Peyer's patch (tissue), 4 donors: ENCODE measurements around the gene FN3K. TPM values are rescaled to one million over a fixed set of nuclear protein-coding genes. Genes with fewer than 3 reads are reported as not detected.

ENCODE experiments used
- DNase-seq, 3 donors: peaks; one replicate each; pipeline ENCODE4 v3.0.0-alpha.2; 2017 to 2019
- H3K27ac ChIP-seq, 4 donors: fragments of 200-600 bp; sonication (generic); one replicate each; pipeline ENCODE4 v1.5.1; 2016 to 2019
- H3K27me3 ChIP-seq, 2 donors: fragments of 200-600 bp; sonication (generic); one replicate each; pipeline ENCODE4 v1.5.1; 2019
- H3K36me3 ChIP-seq, 3 donors: fragments of 200-600 bp; sonication (generic); one replicate each; pipeline ENCODE4 v1.5.1; 2016 to 2019
- H3K4me1 ChIP-seq, 4 donors: fragments of 200-600 bp; sonication (generic); one replicate each; pipeline ENCODE4 v1.5.1; 2016 to 2019
- H3K4me3 ChIP-seq, 4 donors: fragments of 200-600 bp; sonication (generic); 1 replicate in 3 of 4; 2 replicates in 1 of 4; pipeline ENCODE4 v1.5.1; 2016 to 2019; ENCODE audit warnings: mild to moderate bottlenecking in 1 of 4
- H3K9me3 ChIP-seq, 4 donors: fragments of 200-600 bp; sonication (generic); one replicate each; pipeline ENCODE4 v1.5.1; 2016 to 2019; ENCODE audit warnings: mild to moderate bottlenecking in 1 of 4
- POLR2A ChIP-seq, 2 donors: fragments of 450-650 bp; IDR thresholded peaks; one replicate each; pipeline ENCODE4 v1.5.1; 2017; ENCODE audit warnings: antibody characterized with exemption in 2 of 2, mild to moderate bottlenecking in 2 of 2, moderate library complexity in 2 of 2
- total RNA-seq, 4 donors: library from RNA; depleted of rRNA; stranded (reverse); fragments of >200 nt; gene quantifications; one replicate each; pipeline ENCODE4 v1.1.0, GENCODE V29; 2016
- TF ChIP-seq, protein P1 (sequence below), 6 experiments: fragments of 450-650 bp in 4 of 6; fragments of 200-600 bp in 2 of 6; sonication (generic) in 1 of 6; IDR thresholded peaks; one replicate each; pipeline ENCODE4 v1.5.1; 2017 to 2019; ENCODE audit warnings: antibody characterized with exemption in 6 of 6, mild to moderate bottlenecking in 3 of 6, moderate library complexity in 1 of 6

The FN3K gene
- total RNA-seq, 4 donors from 2014 or later: 14.0 to 56.3 (median 23.0) TPM

DNA sequence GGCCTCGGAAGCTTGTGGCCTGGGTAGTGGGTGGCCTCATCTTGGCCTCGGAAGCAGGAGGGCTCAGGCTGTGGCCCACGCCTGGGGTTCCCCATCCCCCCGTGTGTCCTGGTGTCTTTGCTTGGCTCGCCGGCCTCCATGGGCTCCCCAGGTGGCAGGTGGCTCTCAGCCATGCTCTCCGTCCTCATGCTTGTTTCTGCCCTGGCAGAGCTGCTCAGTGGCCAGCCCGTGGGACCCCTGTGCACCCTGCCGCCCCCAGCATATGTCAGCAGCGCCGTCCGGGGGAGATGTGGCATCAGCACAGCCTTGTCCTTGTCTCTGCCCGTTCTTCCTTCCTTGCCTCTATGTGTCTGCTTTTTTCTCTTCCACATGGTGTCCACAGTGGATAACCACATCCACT, 55.0 kb downstream of the FN3K start:
- no peaks in the 10 kb centered on the region for H3K27me3 ChIP-seq
- H3K4me3 ChIP-seq: no peak overlapping the region
- DNase-seq: no peak
- no peak overlapping the region for H3K27ac ChIP-seq
- H3K4me1 ChIP-seq: peaks cover 0 to 4% (median 0%) of the 10 kb centered on the region in 4 donors
- H3K9me3 ChIP-seq: no peaks in the 10 kb centered on the region
- H3K36me3 ChIP-seq: no peaks in the 10 kb centered on the region
- no peak for TF ChIP-seq POLR2A (IDR thresholded peaks at IDR 0.05)
- TF ChIP-seq, protein P1, sequence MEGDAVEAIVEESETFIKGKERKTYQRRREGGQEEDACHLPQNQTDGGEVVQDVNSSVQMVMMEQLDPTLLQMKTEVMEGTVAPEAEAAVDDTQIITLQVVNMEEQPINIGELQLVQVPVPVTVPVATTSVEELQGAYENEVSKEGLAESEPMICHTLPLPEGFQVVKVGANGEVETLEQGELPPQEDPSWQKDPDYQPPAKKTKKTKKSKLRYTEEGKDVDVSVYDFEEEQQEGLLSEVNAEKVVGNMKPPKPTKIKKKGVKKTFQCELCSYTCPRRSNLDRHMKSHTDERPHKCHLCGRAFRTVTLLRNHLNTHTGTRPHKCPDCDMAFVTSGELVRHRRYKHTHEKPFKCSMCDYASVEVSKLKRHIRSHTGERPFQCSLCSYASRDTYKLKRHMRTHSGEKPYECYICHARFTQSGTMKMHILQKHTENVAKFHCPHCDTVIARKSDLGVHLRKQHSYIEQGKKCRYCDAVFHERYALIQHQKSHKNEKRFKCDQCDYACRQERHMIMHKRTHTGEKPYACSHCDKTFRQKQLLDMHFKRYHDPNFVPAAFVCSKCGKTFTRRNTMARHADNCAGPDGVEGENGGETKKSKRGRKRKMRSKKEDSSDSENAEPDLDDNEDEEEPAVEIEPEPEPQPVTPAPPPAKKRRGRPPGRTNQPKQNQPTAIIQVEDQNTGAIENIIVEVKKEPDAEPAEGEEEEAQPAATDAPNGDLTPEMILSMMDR (IDR thresholded peaks at IDR 0.05): no peak

DNA sequence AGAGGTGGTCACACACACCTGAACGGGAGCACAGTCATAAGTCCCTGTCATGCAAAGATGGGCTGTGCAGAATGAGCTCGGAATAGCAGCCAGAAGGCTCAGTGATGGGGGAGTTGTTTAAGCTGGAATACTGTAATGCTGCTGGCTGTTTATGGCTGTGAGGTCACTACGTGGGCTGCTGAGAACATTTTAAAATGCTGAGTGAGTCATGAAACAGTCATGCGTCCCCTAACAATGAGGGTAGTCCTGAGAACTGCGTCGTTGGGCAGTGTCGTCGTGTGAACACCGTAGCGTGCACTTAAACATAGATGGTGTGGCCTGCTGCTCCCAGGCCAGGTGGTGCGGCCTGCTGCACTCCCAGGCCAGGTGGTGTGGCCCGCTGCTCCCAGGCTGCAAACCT, 56.1 kb downstream of the FN3K start:
- TF ChIP-seq, protein P1 (IDR thresholded peaks at IDR 0.05): no peak
- no peak overlapping the region for H3K4me3 ChIP-seq
- H3K36me3 ChIP-seq: no peaks in the 10 kb centered on the region
- no peak for DNase-seq
- H3K27me3 ChIP-seq: no peaks in the 10 kb centered on the region
- peaks cover 0 to 4% (median 0%) of the 10 kb centered on the region in 4 donors for H3K4me1 ChIP-seq
- H3K9me3 ChIP-seq: no peaks in the 10 kb centered on the region
- no peak overlapping the region for H3K27ac ChIP-seq

DNA sequence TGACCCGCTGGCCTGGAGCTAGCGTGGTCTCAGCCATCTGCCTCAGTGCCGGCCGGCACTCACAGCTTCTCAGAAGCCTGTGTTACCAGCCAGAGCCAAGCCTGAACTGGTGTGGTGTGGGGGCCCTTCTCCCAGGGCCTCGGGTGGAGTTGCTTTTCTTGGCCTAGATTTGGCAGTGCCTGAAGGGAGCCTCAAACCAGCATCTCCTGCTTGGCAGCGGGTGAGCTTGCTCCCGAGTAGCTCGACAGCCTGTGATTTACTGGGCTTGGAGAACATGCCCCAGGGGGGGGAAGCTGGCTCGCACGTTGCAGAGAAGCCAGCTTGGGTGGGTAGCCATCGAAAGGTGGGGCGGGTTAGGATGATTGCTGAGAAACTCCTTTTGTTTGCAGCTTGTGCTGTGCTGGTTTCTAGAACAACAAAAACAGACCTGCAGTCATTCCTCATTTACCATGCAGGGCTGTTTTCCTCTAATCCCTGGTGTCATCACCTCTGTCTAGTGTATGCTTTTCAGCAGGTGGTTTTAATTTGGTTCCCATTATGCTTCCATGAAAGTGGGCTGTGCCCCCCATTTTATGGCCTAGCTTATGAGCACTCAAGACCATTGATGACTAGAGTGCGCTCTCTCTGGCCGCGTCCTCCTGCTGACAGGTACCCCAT, 58.7 kb downstream of the FN3K start:
- Histone ChIP-seq H3K27me3 (no peaks in the 10 kb centered on the region), H3K36me3 (peaks cover 0 to 10% (median 0%) of the 10 kb centered on the region in 3 donors), H3K27ac (peak overlapping the region in 1 of 4 donors; percentile 63), H3K9me3 (no peaks in the 10 kb centered on the region), H3K4me3 (no peak overlapping the region), H3K4me1 (peaks cover 0 to 4% (median 0%) of the 10 kb centered on the region in 4 donors)
- no peak for DNase-seq
- TF ChIP-seq, protein P1 (IDR thresholded peaks at IDR 0.05): no peak
- no peak for TF ChIP-seq POLR2A (IDR thresholded peaks at IDR 0.05)

DNA sequence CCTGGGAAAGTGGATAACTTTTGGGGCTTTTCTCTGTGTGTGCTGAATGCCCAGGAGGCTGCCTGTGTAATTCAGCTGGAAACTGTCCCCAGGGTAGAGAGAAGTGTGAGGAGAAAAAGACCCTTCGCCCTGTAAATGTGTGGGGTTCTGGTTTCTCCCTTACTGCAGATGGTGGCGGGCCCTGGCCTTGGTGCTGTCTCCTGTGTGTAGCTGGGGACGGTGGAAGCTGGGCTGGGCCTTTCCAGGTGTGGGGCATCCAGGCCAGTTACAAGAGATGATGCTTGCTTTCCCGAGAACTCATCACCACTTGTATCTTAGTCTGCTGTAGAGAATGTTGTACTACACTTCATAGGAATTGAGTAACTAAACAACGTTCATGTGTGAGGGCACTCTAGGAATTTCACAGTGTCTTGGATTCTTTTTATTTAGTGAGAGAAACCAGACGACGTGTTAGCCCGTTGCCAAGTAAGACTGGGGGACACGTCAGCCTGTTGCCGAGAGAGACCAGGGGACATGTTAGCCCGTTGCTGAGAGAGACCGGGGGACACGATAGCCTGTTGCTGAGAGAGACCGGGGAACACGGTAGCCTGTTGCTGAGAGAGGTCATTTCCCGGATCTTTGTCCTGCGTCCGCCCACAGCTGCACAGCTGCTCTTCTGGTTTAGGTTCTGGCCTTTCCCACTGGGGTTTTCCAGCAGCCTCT, 59.5 kb downstream of the FN3K start:
- Histone ChIP-seq H3K9me3 (no peaks in the 10 kb centered on the region), H3K27ac (peak overlapping the region in 2 of 4 donors; percentile 46 to 63), H3K36me3 (peaks cover 0 to 12% (median 0%) of the 10 kb centered on the region in 3 donors), H3K27me3 (no peaks in the 10 kb centered on the region), H3K4me3 (no peak overlapping the region), H3K4me1 (peaks cover 0 to 4% (median 0%) of the 10 kb centered on the region in 4 donors)
- DNase-seq: no peak
- no peak for TF ChIP-seq POLR2A (IDR thresholded peaks at IDR 0.05)
- TF ChIP-seq, protein P1 (IDR thresholded peaks at IDR 0.05): no peak

DNA sequence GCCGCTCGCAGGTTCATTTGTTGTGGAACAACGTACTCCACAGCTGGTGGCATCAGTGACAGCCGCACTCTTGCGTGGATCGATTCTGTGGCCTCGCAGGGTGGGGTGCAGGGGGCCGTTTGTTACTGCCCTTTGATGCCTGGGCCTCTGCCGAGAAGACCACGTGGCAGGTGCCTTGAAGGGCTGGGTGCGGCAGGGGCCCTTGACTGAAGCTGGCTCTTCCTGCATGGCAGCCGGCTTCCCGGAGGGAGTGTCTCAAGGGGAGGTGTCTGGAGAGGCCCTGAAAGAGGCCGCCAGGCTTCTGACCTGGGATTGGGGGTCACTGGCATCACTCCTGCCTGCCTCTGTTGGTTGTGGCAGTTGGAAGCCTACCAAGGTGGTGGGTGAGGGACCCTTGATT, 60.2 kb downstream of the FN3K start:
- no peak for DNase-seq
- Histone ChIP-seq H3K27ac (peak overlapping the region in 2 of 4 donors; percentile 46 to 63), H3K4me1 (peaks cover 0 to 4% (median 0%) of the 10 kb centered on the region in 4 donors), H3K36me3 (peaks cover 0 to 18% (median 0%) of the 10 kb centered on the region in 3 donors), H3K9me3 (no peaks in the 10 kb centered on the region), H3K4me3 (no peak overlapping the region), H3K27me3 (no peaks in the 10 kb centered on the region)
- TF ChIP-seq, protein P1 (IDR thresholded peaks at IDR 0.05): no peak
- no peak for TF ChIP-seq POLR2A (IDR thresholded peaks at IDR 0.05)
